GM12878 (cell line): ENCODE data around the gene NFATC2. TPM values are rescaled to one million over a fixed set of nuclear protein-coding genes. Genes with fewer than 3 reads are reported as not detected.

Experiments used
- ATAC-seq: fragments of 200-7000 bp; cut with Tn5 transposase; 3 replicates; pipeline ENCODE4 v1.9.1; 2020; ENCODE audit warnings: mild to moderate bottlenecking, moderate library complexity
- BruUV-seq: library from RNA; stranded (reverse); fragments of 400-500 nt; replicated peaks from 2 replicates; lab custom pipeline; 2021; lab: Mats Ljungman, UMichigan
- CTCF ChIA-PET: fragments of 300-600 bp; sonication (Branson Sonifier 250); formaldehyde crosslinking; extraction: SDS; loops from one replicate; lab custom pipeline; 2021; ENCODE audit warnings: inconsistent platforms; lab: Yijun Ruan, JAX
- POLR2A ChIA-PET: fragments of 350-600 bp; formaldehyde crosslinking; extraction: SDS; loops from one replicate; lab custom pipeline; 2021; ENCODE audit warnings: inconsistent platforms; lab: Charles Lee
- RAD21 ChIA-PET: fragments of 300-600 bp; sonication (Branson Sonifier 250); formaldehyde crosslinking; loops from one replicate; lab custom pipeline; 2023; ENCODE audit warnings: antibody characterized with exemption; ENCODE audit not compliant: unreplicated experiment; lab: Charles Lee
- SMC1A ChIA-PET: fragments of 300-600 bp; sonication (Branson Sonifier 250); formaldehyde crosslinking; loops from one replicate; lab custom pipeline; 2023; ENCODE audit not compliant: unreplicated experiment, uncharacterized antibody; lab: Charles Lee
- DNase-seq: peaks from one replicate; pipeline ENCODE4 v3.0.0-alpha.2; 2011; ENCODE audit warnings: low read depth, low spot score
- FAIRE-seq: peaks from 3 replicates; lab custom pipeline; 2011; peaks lifted over from hg19 to GRCh38; lab: Jason Lieb, UNC
- H2AFZ ChIP-seq: 2 replicates; pipeline ENCODE4 v1.6.0; 2011; ENCODE audit warnings: low read depth, low read length, control low read depth; ENCODE audit not compliant: control insufficient read depth
- H3K27ac ChIP-seq: 2 replicates; pipeline ENCODE4 v1.5.1; 2011; ENCODE audit warnings: control low read depth; ENCODE audit not compliant: control insufficient read depth, insufficient read depth
- H3K27me3 ChIP-seq, 2 experiments: replicated peaks in 1 of 2; 2 replicates each; pipeline versions ENCODE4 v1.6.0 to v1.6.1; 2011; ENCODE audit warnings: low read length in 1 of 2; ENCODE audit not compliant: control insufficient read depth in 2 of 2, insufficient read depth in 2 of 2
- H3K36me3 ChIP-seq, 2 experiments: 2 replicates each; pipeline ENCODE4 v1.5.1; 2011; ENCODE audit warnings: low read length in 1 of 2; ENCODE audit not compliant: control insufficient read depth in 2 of 2, insufficient read depth in 2 of 2
- H3K4me1 ChIP-seq: 2 replicates; pipeline ENCODE4 v1.6.1; 2011; ENCODE audit warnings: mild to moderate bottlenecking, low read length, moderate library complexity, mixed read lengths; ENCODE audit not compliant: control insufficient read depth, insufficient read depth
- H3K4me2 ChIP-seq: 2 replicates; pipeline ENCODE4 v1.6.0; 2011; ENCODE audit warnings: control low read depth; ENCODE audit not compliant: control insufficient read depth, insufficient read depth
- H3K4me3 ChIP-seq: fragments of 200-600 bp; sonication (generic); 2 replicates; pipeline ENCODE4 v1.5.1; 2016
- H3K79me2 ChIP-seq: 2 replicates; pipeline ENCODE4 v1.6.0; 2011; ENCODE audit warnings: low read length; ENCODE audit not compliant: control insufficient read depth, insufficient read depth
- H3K9ac ChIP-seq: 2 replicates; pipeline ENCODE4 v1.8.0; 2011; ENCODE audit warnings: low read length, control low read depth, mixed read lengths; ENCODE audit not compliant: control insufficient read depth, insufficient read depth
- H3K9me3 ChIP-seq: replicated peaks from 3 replicates; pipeline ENCODE4 v1.5.1; 2011; ENCODE audit warnings: mild to moderate bottlenecking, low read length; ENCODE audit not compliant: control insufficient read depth, insufficient read depth
- H4K20me1 ChIP-seq: 2 replicates; pipeline ENCODE4 v1.6.0; 2011; ENCODE audit not compliant: control insufficient read depth, insufficient read depth
- CBFB ChIP-seq: IDR thresholded peaks from 2 replicates; pipeline ENCODE4 v1.6.1; 2016; ENCODE audit warnings: antibody characterized with exemption, low read depth
- ETV6 ChIP-seq, 2 experiments: fragments of 450-650 bp in 1 of 2; IDR thresholded peaks in 1 of 2; conservative IDR thresholded peaks in 1 of 2; 2 replicates each; pipeline ENCODE4 v1.6.1; 2014; ENCODE audit warnings: antibody characterized with exemption in 1 of 2, borderline replicate concordance in 1 of 2, low read depth in 1 of 2, mild to moderate bottlenecking in 1 of 2, moderate library complexity in 1 of 2
- IKZF1 ChIP-seq: fragments of 450-650 bp; conservative IDR thresholded peaks from 2 replicates; pipeline ENCODE4 v1.6.1; 2017; ENCODE audit warnings: antibody characterized with exemption, mild to moderate bottlenecking
- LARP7 ChIP-seq: fragments of 450-650 bp; IDR thresholded peaks from 2 replicates; pipeline ENCODE4 v1.6.1; 2017; ENCODE audit warnings: mild to moderate bottlenecking
- MEF2A ChIP-seq: IDR thresholded peaks from 2 replicates; pipeline ENCODE4 v1.6.1; 2011; ENCODE audit warnings: low read depth, mild to moderate bottlenecking, low read length, moderate library complexity; ENCODE audit not compliant: insufficient read depth
- MTA2 ChIP-seq: fragments of 450-650 bp; IDR thresholded peaks from 2 replicates; pipeline ENCODE4 v1.6.1; 2016; ENCODE audit warnings: low read depth, mild to moderate bottlenecking, moderate library complexity
- PAX8 ChIP-seq: fragments of 450-650 bp; IDR thresholded peaks from 2 replicates; pipeline ENCODE4 v1.6.1; 2017; ENCODE audit warnings: mild to moderate bottlenecking, moderate library complexity
- SMAD1 ChIP-seq: fragments of 450-650 bp; IDR thresholded peaks from 2 replicates; pipeline ENCODE4 v1.6.1; 2018; ENCODE audit warnings: mild to moderate bottlenecking, low read depth; ENCODE audit not compliant: partially characterized antibody
- SUPT20H ChIP-seq: IDR thresholded peaks from 2 replicates; pipeline ENCODE4 v1.6.1; 2011; ENCODE audit warnings: low read depth, mild to moderate bottlenecking, low read length, moderate library complexity, borderline replicate concordance; ENCODE audit not compliant: control insufficient read depth
- ZSCAN29 ChIP-seq: fragments of 450-650 bp; IDR thresholded peaks from 2 replicates; pipeline ENCODE4 v1.6.1; 2017; ENCODE audit warnings: mild to moderate bottlenecking, moderate library complexity
- WGBS: methylation state at CpG from one replicate; pipeline ENCODE4 v1.1.6; 2016; ENCODE audit warnings: low lambda C conversion rate; ENCODE audit not compliant: insufficient replicate concordance, insufficient coverage; ENCODE audit errors: missing lambda C conversion rate; 5-methylcytosine and 5-hydroxymethylcytosine counted together
- in situ Hi-C: fragments of 300-500 bp; cut with MboI; formaldehyde crosslinking; loops from 9 replicates; pipeline ENCODE4 v1.14.3; 2018; ENCODE audit warnings: mixed read lengths
- intact Hi-C: fragments of 100-400 bp; cut with micrococcal nuclease; formaldehyde crosslinking; loops from one replicate; pipeline ENCODE4 v1.14.2; 2022; ENCODE audit not compliant: unreplicated experiment
- polyA plus RNA-seq, 11 experiments: library from polyadenylated mRNA; depleted of rRNA in 4 of 11; unstranded in 6 of 11; stranded (reverse) in 5 of 11; fragments of >200 nt; fragmentation: Nextera tagmentation in 4 of 11; fragmentation: Illumina TruSeq in 1 of 11; extraction: Ambion mirVana in 4 of 11; extraction: Trizol in 1 of 11; gene quantifications; 1 replicate in 1 of 11; 2 replicates in 10 of 11; pipeline versions ENCODE4 v1.2.1 to v1.2.3, GENCODE V29; 2011 to 2016; ENCODE audit warnings: inconsistent platforms in 2 of 11, missing spikeins in 2 of 11, low read depth in 1 of 11
- total RNA-seq, 4 experiments: library from RNA; depleted of rRNA in 3 of 4; stranded (reverse); fragments of >200 nt in 3 of 4; fragmentation: Illumina TruSeq in 1 of 4; extraction: Trizol in 1 of 4; gene quantifications; 2 replicates each; pipeline versions ENCODE4 v1.2.1 to v1.2.3, GENCODE V29; 2013 to 2021

NFATC2 gene
- total and polyA plus RNA-seq, 10 of the 15 experiments (the other 5 are each of a cell fraction or from before 2014, with no cell fraction given) = 3.3 to 20.0 (median 7.3) TPM

DNA sequence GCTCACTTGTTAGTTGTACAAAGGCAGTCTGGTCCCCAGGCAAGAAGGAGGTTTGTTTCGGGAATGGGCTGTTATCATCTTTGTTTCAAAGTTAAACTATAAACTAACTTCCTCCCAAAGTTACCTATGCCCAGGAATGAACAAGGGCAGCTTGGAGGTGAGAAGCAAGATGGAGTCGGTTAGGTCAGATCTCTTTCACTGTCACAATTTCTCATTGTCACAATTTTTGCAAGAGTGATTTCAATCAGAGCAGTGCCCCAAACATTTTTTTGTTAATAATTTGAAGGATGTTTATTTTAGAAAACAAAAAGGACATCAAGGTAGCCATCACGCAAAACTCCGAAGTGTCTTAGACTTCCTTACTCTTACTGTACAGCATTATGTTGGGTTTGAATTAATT, 170.8 kb downstream of the NFATC2 start:
- no peak overlapping the region for H3K4me2 ChIP-seq
- no peak overlapping the region for H3K4me3 ChIP-seq
- no peak overlapping the region for H3K9ac ChIP-seq
- POLR2A ChIA-PET = no interaction called here
- BruUV-seq = no TSS peak
- intact Hi-C loops (loop anchor here (1.0 kb wide), 2 partner anchors 224 to 253 kb away; no protein-coding TSS in a partner anchor), in situ Hi-C loops (loop anchor here (5.0 kb wide), 2 partner anchors 226 to 256 kb away; no protein-coding TSS in a partner anchor)
- SMC1A ChIA-PET = interaction anchor here (1.5 to 1.8 kb wide), 2 partner anchors 36 to 224 kb away, joined by 4 to 11 read pairs; no protein-coding TSS in a partner anchor
- no peak overlapping the region for H2AFZ ChIP-seq
- ATAC-seq (no peak), DNase-seq (no peak), FAIRE-seq (no peak)
- no peaks in the 10 kb centered on the region for H3K4me1 ChIP-seq
- TF ChIP-seq SMAD1 = no peak
- no peak for TF ChIP-seq LARP7
- no peak for TF ChIP-seq MEF2A
- TF ChIP-seq CBFB = no peak
- no peak for TF ChIP-seq MTA2
- TF ChIP-seq ETV6 (conservative IDR thresholded peaks at IDR 0.05 in 1 of 2, IDR thresholded peaks at IDR 0.05 in 1 of 2; ENCODE audit: borderline replicate concordance in 1 of 2, low read depth in 1 of 2) = no peak
- no peak for TF ChIP-seq SUPT20H
- no peak for TF ChIP-seq IKZF1
- no peak for TF ChIP-seq ZSCAN29
- no peak for TF ChIP-seq PAX8
- H3K27me3 ChIP-seq = no peaks in the 10 kb centered on the region
- RAD21 ChIA-PET = interaction anchor here (1.4 to 3.4 kb wide), 3 partner anchors 225 to 253 kb away, joined by 7 to 12 read pairs (median 10); no protein-coding TSS in a partner anchor
- H4K20me1 ChIP-seq = no peaks in the 10 kb centered on the region
- no peak overlapping the region for H3K27ac ChIP-seq
- no peaks in the 10 kb centered on the region for H3K79me2 ChIP-seq
- CTCF ChIA-PET = interaction anchor here (1.0 to 6.8 kb wide), 5 partner anchors 14 to 252 kb away, joined by 4 to 53 read pairs (median 4); no protein-coding TSS in a partner anchor
- 69% methylated on average over 4 of the region's 4 CpGs for WGBS
- no peaks in the 10 kb centered on the region for H3K36me3 ChIP-seq
- H3K9me3 ChIP-seq = no peaks in the 10 kb centered on the region
